SK-N-SH (cell line): ENCODE measurements around the gene RAMACL. TPM values are rescaled to one million over a fixed set of nuclear protein-coding genes. Genes with fewer than 3 reads are reported as not detected.

Experiments used
- EP300 ChIP-seq, 2 experiments: IDR thresholded peaks; 2 replicates each; pipeline versions ENCODE4 v1.4.0 to v1.6.1; 2012; ENCODE audit warnings: borderline replicate concordance in 1 of 2, low read depth in 1 of 2, low read length in 1 of 2
- EZH2phosphoT487 ChIP-seq: fragments of 200-600 bp; sonication (generic); IDR thresholded peaks from 2 replicates; pipeline ENCODE4 v1.6.1; 2017; ENCODE audit warnings: low read depth, mixed run types, mild to moderate bottlenecking, antibody characterized with exemption, moderate library complexity, borderline replicate concordance
- FOXJ3 ChIP-seq: sonication (generic); formaldehyde crosslinking; IDR thresholded peaks from 2 replicates; pipeline ENCODE4 v1.5.1; 2020; ENCODE audit warnings: mild to moderate bottlenecking, missing genetic modification reagents
- MEF2A ChIP-seq: IDR thresholded peaks from 2 replicates; pipeline ENCODE4 v1.4.0; 2012; ENCODE audit warnings: low read depth, borderline replicate concordance
- MXI1 ChIP-seq: IDR thresholded peaks from 2 replicates; pipeline ENCODE4 v1.6.1; 2012; ENCODE audit warnings: mild to moderate bottlenecking, low read depth, low read length, improper control_type of control experiment
- POLR2AphosphoS5 ChIP-seq: IDR thresholded peaks from 2 replicates; pipeline ENCODE4 v1.6.1; 2012; ENCODE audit warnings: low read depth, low read length
- RAD21 ChIP-seq: IDR thresholded peaks from 2 replicates; pipeline ENCODE4 v1.6.1; 2012; ENCODE audit warnings: mild to moderate bottlenecking, low read length
- TCF12 ChIP-seq: IDR thresholded peaks from 2 replicates; pipeline ENCODE4 v1.4.0; 2012
- YY1 ChIP-seq: IDR thresholded peaks from 2 replicates; pipeline ENCODE4 v1.4.0; 2012; ENCODE audit warnings: low read depth, mild to moderate bottlenecking
- polyA plus RNA-seq, 3 experiments: library from polyadenylated mRNA; depleted of rRNA; stranded (reverse); fragments of >200 nt; gene quantifications; 2 replicates each; pipeline ENCODE4 v1.2.3, GENCODE V29; 2012
- TF ChIP-seq, protein P1 (sequence below): fragments of 200-600 bp; sonication (generic); IDR thresholded peaks from 2 replicates; pipeline ENCODE4 v1.6.1; 2017; ENCODE audit warnings: antibody characterized with exemption, mild to moderate bottlenecking, moderate library complexity
- TF ChIP-seq, protein P2 (sequence below): IDR thresholded peaks from 2 replicates; pipeline ENCODE4; 2012
- TF ChIP-seq, protein P3 (sequence below): IDR thresholded peaks from 2 replicates; pipeline ENCODE4 v1.4.0; 2012; ENCODE audit warnings: low read depth, borderline replicate concordance
- TF ChIP-seq, protein P4 (sequence below): IDR thresholded peaks from 2 replicates; pipeline ENCODE4 v1.4.0; 2012; ENCODE audit warnings: low read depth, borderline replicate concordance
- TF ChIP-seq, protein P5 (sequence below): IDR thresholded peaks from 2 replicates; pipeline ENCODE4 v1.4.0; 2012; ENCODE audit warnings: low read depth
- TF ChIP-seq, protein P6 (sequence below): fragments of 150-350 bp; IDR thresholded peaks from 2 replicates; pipeline ENCODE4 v1.6.1; 2017; ENCODE audit warnings: antibody characterized with exemption, low read length, low read depth, borderline replicate concordance

Gene RAMACL
- polyA plus RNA-seq, 1 of the 3 experiments (the other 2 are of a cell fraction): 0.10 TPM

DNA sequence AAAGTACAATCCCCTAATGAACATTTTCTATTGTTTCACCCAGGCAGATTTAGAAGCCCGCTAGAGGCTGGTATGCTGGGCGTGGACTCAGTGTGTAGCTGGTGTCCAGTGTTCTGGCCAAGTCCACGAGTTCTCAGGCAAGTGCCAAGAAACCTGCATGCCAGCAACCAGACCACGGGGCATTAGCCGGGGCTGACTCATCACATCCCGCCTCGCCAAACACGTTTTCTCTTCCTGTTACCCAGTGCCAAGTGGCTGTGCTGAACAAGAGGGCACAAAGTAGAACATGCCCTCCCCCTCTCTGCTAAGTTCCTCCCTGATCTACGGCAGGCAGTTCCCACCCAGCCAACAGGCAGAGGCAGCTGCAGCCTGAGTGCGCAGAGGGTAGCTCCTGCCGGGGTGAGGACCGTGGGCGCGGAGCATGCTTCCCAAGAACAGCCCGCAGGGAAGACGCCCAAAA, 29.6 kb downstream of the RAMACL start (continued):
- TF ChIP-seq, protein P1, sequence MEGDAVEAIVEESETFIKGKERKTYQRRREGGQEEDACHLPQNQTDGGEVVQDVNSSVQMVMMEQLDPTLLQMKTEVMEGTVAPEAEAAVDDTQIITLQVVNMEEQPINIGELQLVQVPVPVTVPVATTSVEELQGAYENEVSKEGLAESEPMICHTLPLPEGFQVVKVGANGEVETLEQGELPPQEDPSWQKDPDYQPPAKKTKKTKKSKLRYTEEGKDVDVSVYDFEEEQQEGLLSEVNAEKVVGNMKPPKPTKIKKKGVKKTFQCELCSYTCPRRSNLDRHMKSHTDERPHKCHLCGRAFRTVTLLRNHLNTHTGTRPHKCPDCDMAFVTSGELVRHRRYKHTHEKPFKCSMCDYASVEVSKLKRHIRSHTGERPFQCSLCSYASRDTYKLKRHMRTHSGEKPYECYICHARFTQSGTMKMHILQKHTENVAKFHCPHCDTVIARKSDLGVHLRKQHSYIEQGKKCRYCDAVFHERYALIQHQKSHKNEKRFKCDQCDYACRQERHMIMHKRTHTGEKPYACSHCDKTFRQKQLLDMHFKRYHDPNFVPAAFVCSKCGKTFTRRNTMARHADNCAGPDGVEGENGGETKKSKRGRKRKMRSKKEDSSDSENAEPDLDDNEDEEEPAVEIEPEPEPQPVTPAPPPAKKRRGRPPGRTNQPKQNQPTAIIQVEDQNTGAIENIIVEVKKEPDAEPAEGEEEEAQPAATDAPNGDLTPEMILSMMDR: no peak
- TF ChIP-seq MXI1: no peak; the same call in 1 of the 2 replicates
- TF ChIP-seq, protein P2, sequence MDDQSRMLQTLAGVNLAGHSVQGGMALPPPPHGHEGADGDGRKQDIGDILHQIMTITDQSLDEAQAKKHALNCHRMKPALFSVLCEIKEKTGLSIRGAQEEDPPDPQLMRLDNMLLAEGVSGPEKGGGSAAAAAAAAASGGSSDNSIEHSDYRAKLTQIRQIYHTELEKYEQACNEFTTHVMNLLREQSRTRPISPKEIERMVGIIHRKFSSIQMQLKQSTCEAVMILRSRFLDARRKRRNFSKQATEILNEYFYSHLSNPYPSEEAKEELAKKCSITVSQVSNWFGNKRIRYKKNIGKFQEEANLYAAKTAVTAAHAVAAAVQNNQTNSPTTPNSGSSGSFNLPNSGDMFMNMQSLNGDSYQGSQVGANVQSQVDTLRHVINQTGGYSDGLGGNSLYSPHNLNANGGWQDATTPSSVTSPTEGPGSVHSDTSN: peak; percentile 65
- TF ChIP-seq, protein P3, sequence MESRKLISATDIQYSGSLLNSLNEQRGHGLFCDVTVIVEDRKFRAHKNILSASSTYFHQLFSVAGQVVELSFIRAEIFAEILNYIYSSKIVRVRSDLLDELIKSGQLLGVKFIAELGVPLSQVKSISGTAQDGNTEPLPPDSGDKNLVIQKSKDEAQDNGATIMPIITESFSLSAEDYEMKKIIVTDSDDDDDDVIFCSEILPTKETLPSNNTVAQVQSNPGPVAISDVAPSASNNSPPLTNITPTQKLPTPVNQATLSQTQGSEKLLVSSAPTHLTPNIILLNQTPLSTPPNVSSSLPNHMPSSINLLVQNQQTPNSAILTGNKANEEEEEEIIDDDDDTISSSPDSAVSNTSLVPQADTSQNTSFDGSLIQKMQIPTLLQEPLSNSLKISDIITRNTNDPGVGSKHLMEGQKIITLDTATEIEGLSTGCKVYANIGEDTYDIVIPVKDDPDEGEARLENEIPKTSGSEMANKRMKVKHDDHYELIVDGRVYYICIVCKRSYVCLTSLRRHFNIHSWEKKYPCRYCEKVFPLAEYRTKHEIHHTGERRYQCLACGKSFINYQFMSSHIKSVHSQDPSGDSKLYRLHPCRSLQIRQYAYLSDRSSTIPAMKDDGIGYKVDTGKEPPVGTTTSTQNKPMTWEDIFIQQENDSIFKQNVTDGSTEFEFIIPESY: peak; percentile 58; the same call in 1 of the 2 replicates
- TF ChIP-seq POLR2AphosphoS5: peak; percentile 59; the same call in 1 of the 2 replicates
- TF ChIP-seq, protein P4, sequence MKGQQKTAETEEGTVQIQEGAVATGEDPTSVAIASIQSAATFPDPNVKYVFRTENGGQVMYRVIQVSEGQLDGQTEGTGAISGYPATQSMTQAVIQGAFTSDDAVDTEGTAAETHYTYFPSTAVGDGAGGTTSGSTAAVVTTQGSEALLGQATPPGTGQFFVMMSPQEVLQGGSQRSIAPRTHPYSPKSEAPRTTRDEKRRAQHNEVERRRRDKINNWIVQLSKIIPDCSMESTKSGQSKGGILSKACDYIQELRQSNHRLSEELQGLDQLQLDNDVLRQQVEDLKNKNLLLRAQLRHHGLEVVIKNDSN: 0 out of 2 replicates have a peak, but pooled peaks have one; percentile 53
- TF ChIP-seq EP300 (IDR thresholded peaks at IDR 0.05; ENCODE audit: borderline replicate concordance in 1 of 2, low read depth in 1 of 2, low read length in 1 of 2): peak in 1 of 2 experiments; percentile 94; a peak in 2 of 4 replicates
- TF ChIP-seq, protein P5, sequence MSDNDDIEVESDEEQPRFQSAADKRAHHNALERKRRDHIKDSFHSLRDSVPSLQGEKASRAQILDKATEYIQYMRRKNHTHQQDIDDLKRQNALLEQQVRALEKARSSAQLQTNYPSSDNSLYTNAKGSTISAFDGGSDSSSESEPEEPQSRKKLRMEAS: peak; percentile 98
- TF ChIP-seq FOXJ3 (CRISPR knock-in tag): no peak
- TF ChIP-seq TCF12: peak; percentile 93
- peak; percentile 45; the same call in 1 of the 2 replicates for TF ChIP-seq MEF2A
- TF ChIP-seq, protein P6, sequence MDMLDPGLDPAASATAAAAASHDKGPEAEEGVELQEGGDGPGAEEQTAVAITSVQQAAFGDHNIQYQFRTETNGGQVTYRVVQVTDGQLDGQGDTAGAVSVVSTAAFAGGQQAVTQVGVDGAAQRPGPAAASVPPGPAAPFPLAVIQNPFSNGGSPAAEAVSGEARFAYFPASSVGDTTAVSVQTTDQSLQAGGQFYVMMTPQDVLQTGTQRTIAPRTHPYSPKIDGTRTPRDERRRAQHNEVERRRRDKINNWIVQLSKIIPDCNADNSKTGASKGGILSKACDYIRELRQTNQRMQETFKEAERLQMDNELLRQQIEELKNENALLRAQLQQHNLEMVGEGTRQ: no peak
- TF ChIP-seq YY1: no peak; the same call in 1 of the 2 replicates
- TF ChIP-seq EZH2phosphoT487: no peak
- no peak; the same call in 1 of the 2 replicates for TF ChIP-seq RAD21
- TF ChIP-seq, all 33 proteins: peak for 17
